GM19351 (cell line): Measurements from ENCODE around the gene TAP2.

Source experiments
- ATAC-seq: cut with Tn5 transposase; IDR thresholded peaks from one replicate; pipeline ENCODE4 v1.9.1; 2021; ENCODE audit warnings: mild to moderate bottlenecking, moderate library complexity; ENCODE audit not compliant: unreplicated experiment

TAP2 gene

DNA sequence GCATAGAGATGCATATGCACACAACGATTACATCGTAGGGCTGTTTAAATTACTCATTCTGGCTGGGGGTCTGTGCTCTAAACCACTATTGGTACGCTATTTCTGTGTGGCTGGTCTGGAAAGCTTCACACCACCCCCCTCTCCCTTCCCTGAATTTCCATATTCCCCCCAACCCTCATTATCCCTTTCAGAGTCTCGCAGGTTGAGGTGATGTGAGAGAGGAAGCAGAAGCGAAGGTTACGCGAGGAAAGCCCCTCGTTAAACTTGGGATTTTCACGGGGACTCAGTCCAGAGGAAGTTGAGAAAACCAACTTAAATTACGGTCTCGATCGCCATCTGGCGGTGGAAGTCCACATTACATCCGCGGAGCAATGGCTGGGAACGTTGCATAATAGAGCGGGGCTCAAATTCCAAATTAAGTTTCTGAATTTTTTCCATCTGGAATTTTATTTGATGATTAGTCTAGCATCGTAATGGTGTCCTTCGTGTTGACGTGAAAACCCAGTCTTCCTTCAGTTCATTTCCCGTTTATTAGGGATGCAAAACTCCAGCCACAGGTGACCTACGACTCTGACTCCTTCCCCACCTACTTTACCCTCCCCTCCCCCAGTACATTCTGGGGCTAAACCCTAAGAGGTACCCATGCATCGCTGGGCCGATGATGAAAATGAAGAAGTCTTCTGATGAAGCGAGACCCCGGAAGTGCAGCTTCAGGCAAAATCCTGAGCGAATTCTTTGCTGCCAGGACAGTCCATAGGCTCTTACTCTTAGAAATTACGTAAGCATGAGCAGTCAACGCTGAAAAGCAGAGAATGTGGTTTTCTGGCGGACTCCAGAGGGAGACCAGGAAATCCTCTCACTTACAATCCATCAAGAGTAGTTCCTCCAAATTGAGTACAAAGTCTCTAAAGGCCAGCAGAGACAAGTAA lies 41.4 kb downstream of the TAP2 start:
- ATAC-seq: no peak

DNA sequence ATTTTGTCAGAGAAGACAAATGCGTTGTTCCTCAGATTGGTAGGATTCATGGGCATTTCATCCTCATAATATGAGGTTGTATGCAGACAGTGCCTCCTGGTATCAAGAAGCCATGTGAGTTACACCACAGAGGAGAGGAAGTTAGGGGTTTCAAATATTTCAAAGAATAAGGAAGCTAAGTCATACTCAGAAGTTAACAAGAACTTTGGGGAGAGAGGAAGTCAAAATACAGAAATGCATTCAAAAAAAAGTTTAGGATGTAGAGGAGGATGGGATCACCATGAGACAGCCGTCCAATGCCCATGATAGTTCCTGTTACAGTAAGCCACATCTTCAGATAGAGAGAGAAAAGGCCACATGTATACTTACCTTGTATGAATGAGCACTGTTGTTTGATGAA lies 44.0 kb downstream of the TAP2 start:
- ATAC-seq: no peak

DNA sequence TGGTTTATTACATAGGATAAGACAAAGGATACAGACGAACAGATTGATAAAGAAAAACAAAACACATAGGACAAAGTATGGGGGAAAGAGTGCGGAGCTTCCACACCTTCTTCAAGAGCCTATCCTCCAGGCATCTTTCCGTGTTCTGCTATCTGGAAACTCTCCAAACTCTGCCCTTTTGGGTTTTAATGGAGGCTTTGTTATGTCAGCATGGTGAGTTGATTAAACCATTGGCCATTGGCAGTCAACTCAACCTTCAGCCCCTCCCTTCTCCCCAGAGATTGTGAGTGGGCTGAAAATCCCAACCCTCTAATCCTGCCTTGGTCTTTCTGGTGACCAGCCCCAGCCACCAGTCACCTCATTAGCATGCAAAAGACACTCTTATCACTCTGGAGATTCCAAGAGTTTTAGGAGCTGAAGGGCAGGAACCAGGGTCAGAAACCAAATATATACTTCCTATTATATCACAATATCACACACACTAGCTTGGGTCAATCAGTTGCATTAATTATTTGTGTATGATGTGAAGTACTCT lies 45.6 kb downstream of the TAP2 start:
- no peak for ATAC-seq

DNA sequence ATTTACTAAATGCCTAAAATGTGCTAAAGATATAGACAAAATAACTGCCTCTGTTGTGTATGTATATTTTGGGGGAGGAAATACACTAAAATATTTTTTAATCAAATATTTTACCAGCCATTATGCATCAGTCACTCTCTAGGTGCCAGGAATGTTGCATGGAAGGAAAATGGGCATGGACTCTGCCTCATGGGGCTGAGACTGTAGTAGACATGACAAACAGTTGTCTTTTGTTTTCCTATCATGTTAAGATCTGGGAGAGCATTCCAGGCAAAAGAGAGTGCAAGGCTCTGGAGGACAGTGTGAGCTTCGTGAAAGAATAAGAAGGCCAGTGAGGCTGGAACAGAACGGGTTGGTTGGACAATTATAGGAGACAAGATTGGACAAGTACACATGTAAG lies 48.2 kb downstream of the TAP2 start:
- no peak for ATAC-seq
